Stimulated activated effector memory CD8-positive, alpha-beta T cell treated with anti-CD3 and anti-CD28 coated beads, Interleukin-12 subunit alpha, Interleukin-12 subunit beta, amount 100 ng/mL, for 72 hours (primary cell): ENCODE data around the gene SYT14.
A peak's percentile ranks its signal among the peaks of the same experiment; 100 is the strongest.
"Not testable (repeated sequence)": the region's sequence is repeated elsewhere in the genome, so short reads cannot be mapped to it uniquely, and the experiment has no call there.

ENCODE experiments used
- ATAC-seq: fragments of 150-1000 bp; cut with Tn5 transposase; 2 replicates; pipeline ENCODE4 v1.10.0; 2021
- DNase-seq, 2 donors: peaks; one replicate each; pipeline ENCODE4 v3.0.0; 2021 to 2022; ENCODE audit warnings: low spot score in 2 of 2
- H3K27ac Mint-ChIP-seq: one replicate; pipeline ENCODE4 v1.8.0; 2022; ENCODE audit warnings: mild to moderate bottlenecking, mixed read lengths
- H3K36me3 Mint-ChIP-seq: one replicate; pipeline ENCODE4 v1.8.0; 2022; ENCODE audit warnings: mild to moderate bottlenecking, mixed read lengths
- H3K4me1 Mint-ChIP-seq: one replicate; pipeline ENCODE4 v1.8.0; 2022; ENCODE audit warnings: mixed read lengths
- H3K4me3 Mint-ChIP-seq: one replicate; pipeline ENCODE4 v1.8.0; 2022; ENCODE audit warnings: mild to moderate bottlenecking, mixed read lengths
- H3K9me3 Mint-ChIP-seq: one replicate; pipeline ENCODE4 v1.8.0; 2022; ENCODE audit warnings: mixed read lengths

Gene SYT14

DNA sequence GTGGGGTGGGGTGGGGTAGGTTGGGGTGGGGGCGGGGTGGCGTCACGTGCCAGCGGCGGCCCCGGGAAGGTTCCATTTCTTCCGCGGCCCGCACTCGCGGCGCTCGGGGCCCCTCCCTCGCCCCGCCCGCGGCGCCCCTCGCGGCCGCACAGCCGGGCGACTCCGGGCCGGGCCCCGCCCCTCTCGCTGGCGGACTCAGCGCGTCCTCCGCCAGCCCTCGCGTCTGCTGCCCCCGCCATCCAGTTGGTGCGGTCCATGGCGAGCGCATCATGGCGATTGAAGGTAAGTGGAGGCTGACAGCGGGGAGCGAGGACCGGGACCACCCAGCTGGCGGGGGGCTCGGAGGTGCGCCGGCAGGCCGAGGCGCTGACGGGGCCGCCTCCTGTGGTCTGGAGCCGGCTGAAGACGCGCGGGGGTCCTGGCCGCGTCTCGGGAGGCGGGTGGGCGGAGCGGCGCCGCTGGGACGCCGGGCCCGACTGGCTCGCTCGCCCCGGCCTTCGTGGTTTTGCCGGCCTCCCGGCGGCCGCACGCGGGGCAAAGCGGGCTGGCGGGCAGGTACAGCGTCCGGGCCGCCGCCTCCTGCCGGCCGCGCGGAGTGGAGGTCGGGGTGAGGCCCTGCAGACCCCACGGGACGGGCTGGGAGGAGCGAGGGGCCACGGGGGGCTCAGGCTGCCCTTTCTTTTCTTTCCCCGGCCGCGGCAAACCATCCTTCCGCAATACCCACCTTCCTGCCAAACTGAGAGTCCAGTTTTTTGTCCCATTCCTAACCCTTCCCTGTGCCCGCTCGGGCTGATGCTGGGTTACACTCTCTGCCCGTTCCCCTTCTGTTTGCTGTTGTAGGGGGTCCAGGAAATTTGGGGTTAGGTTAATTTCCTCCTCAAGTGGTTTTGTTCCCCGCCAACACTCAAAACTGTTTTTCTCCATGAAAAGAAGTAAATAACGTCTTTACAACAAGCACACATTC is at the start of gene SYT14:
TSS of gene SYT14 (plus strand) at position 222 of the 964 bp plus-strand sequence. CDS start at position 270, 48 bp downstream.
- ATAC-seq (no peak), DNase-seq (no peak)
- H3K36me3 Mint-ChIP-seq: no peaks in the 10 kb centered on the region
- peak within 1 kb of the TSS; percentile 49 for H3K4me3 Mint-ChIP-seq
- no peak within 1 kb of the TSS for H3K27ac Mint-ChIP-seq
- no peaks in the 10 kb centered on the region for H3K9me3 Mint-ChIP-seq
- H3K4me1 Mint-ChIP-seq: peaks cover 4% of the 10 kb centered on the region

DNA sequence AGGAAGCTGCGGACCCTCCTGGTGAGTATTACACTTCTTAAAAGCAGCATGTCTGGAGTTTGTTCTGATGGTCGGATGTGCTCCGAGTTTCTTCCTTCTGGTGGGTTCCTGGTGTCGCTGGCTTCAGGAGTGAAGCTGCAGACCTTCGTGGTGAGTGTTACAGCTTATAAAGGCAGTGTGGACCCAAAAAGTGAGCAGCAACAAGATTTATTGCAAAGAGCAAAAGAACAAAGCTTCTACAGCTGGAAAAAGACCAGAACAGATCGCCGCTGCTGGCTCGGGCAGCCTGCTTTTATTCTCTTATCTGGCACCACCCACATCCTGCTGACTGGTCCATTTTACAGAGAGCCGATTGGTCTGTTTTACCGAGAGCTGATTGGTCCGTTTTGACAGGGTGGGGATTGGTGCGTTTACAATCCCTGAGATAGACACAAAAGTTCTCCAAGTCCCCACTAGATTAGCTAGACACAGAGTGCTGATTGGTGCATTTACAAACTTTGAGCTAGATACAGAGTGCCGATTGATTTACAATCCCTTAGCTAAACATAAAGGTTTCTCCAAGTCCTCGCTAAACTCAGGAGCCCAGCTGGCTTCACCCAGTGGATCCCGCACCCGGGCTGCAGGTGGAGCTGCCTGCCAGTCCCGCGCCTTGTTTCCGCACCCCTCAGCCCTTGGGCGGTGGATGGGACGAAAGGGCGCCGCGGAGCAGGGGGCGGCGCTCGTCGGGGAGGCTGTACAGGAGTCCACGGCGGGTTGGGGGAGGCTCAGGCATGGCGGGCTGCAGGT is 49.5 kb upstream of the SYT14 start:
- H3K4me3 Mint-ChIP-seq, ATAC-seq, H3K9me3 Mint-ChIP-seq, H3K36me3 Mint-ChIP-seq, H3K27ac Mint-ChIP-seq, DNase-seq: not testable (repeated sequence)
- H3K4me1 Mint-ChIP-seq: peaks cover 12% of the 10 kb centered on the region

DNA sequence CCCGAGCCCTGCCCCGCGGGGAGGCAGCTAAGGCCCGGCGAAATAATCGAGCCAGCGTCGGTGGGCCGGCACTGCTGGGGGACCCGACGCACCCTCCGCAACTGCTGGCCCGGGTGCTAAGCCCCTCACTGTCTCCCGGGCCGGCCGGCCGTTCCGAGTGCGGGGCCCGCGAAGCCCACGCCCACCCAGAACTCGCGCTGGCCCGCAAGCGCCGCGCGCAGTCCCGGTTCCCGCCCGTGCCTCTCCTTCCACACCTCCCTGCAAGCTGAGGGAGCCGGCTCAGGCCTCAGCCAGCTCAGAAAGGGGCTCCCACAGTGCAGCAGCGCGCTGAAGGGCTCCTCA is 49.0 kb upstream of the SYT14 start:
- no peak overlapping the region for H3K4me3 Mint-ChIP-seq
- ATAC-seq (no peak), DNase-seq (no peak)
- H3K27ac Mint-ChIP-seq: no peak overlapping the region
- no peaks in the 10 kb centered on the region for H3K9me3 Mint-ChIP-seq
- H3K4me1 Mint-ChIP-seq: peaks cover 10% of the 10 kb centered on the region
- no peaks in the 10 kb centered on the region for H3K36me3 Mint-ChIP-seq

- Mint-ChIP-seq H3K9me3 (no peaks in the 10 kb centered on the region), H3K36me3 (no peaks in the 10 kb centered on the region), H3K4me1 (no peaks in the 10 kb centered on the region), H3K27ac (no peak overlapping the region), H3K4me3 (no peak overlapping the region)
- DNase-seq: no peak
- no peak for ATAC-seq
Measured at GRCh38 chr1:209890641-209891330, 47.2 kb upstream of the SYT14 start.

- Mint-ChIP-seq H3K36me3 (no peaks in the 10 kb centered on the region), H3K4me1 (no peaks in the 10 kb centered on the region), H3K4me3 (no peak overlapping the region), H3K27ac (no peak overlapping the region), H3K9me3 (no peaks in the 10 kb centered on the region)
- ATAC-seq (no peak), DNase-seq (no peak)
Measured at GRCh38 chr1:209893751-209894150, 44.3 kb upstream of the SYT14 start.

DNA sequence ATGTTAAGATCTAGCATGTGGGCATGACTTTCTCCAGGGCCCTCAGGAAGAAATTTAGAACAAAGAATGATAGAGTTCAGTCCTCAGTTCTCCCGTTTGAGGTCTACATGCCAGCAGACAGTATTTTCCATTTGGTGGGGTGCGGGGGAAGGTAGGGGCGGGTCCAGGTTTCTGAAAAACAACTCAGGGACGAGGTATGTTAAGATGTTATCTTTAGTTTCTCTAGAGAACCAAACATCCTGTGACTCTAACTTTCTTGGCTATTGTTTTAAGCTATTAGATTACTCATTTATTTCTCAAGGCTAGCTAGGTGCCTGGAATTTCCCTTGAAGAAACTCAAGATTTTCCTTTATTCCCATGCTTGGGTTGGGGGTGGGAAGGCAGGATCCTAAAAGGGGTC is 42.3 kb upstream of the SYT14 start:
- DNase-seq (no peak), ATAC-seq (no peak)
- Mint-ChIP-seq H3K4me3 (no peak overlapping the region), H3K27ac (no peak overlapping the region), H3K36me3 (no peaks in the 10 kb centered on the region), H3K9me3 (no peaks in the 10 kb centered on the region), H3K4me1 (no peaks in the 10 kb centered on the region)

DNA sequence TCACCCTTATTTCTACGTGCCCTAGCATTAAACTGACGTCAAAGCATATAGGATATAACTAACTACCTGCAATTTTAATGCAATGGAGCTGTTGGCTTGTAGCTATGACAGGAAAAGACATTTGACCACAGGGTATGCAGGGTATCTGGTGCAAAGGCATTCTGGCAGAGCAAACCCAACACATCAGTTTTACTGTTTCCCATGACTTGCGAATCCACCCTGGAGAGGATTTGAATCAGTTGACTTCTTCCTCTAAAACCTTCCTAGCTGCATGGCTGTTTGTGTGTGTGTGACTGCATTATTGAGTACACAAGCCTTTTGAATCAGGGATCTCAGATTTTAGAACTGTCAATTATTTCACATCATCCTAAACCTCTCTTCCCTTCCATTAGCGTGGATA is 41.7 kb upstream of the SYT14 start:
- no peak overlapping the region for H3K4me3 Mint-ChIP-seq
- no peaks in the 10 kb centered on the region for H3K4me1 Mint-ChIP-seq
- ATAC-seq: no peak
- H3K36me3 Mint-ChIP-seq: no peaks in the 10 kb centered on the region
- H3K9me3 Mint-ChIP-seq: no peaks in the 10 kb centered on the region
- H3K27ac Mint-ChIP-seq: no peak overlapping the region
- no peak for DNase-seq

GRCh38 chr1:209898271-209898670 is 39.7 kb upstream of the SYT14 start:
- not testable (repeated sequence) for H3K9me3 Mint-ChIP-seq, H3K4me1 Mint-ChIP-seq, DNase-seq, ATAC-seq, H3K36me3 Mint-ChIP-seq, H3K4me3 Mint-ChIP-seq, H3K27ac Mint-ChIP-seq

DNA sequence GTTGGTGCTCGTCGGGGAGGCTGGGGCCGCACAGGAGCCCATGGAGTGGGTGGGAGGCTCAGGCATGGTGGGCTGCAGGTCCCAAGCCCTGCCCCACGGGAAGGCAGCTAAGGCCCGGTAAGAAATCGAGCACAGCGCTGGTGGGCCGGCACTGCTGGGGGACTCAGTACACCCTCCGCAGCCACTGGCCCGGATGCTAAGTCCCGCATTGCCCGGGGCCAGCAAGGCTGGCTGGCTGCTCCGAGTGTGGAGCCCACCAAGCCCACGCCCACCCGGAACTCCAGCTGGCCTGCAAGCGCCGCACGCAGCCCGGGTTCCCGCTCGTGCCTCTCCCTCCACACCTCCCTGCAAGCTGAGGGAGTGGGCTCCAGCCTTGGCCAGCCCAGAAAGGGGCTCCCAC is 39.2 kb upstream of the SYT14 start:
- DNase-seq, H3K27ac Mint-ChIP-seq, H3K36me3 Mint-ChIP-seq, H3K9me3 Mint-ChIP-seq, ATAC-seq, H3K4me3 Mint-ChIP-seq, H3K4me1 Mint-ChIP-seq: not testable (repeated sequence)

DNA sequence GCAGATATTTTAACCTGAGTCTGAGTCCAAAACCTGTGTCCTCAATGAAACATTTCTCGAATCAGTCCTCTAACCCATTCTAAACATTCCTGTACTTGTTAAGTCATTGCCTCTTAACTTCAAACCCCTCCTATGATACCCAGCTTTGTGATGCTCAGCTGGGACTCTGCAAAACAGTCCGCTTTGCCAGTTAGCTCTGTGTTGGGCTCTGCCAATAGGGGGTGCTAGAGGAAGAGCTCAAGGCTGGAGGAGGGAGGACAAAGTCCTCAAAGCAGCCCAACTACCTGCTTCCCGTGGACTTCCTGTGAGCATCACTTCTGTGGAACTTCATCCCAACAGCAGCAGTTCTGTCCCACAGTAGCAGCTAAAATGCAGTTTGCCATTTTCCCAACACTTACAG is 38.1 kb upstream of the SYT14 start:
- H3K4me3 Mint-ChIP-seq: no peak overlapping the region
- ATAC-seq (peak; percentile 46), DNase-seq (peak in 1 of 2 donors; percentile 58)
- no peaks in the 10 kb centered on the region for H3K4me1 Mint-ChIP-seq
- H3K9me3 Mint-ChIP-seq: no peaks in the 10 kb centered on the region
- H3K27ac Mint-ChIP-seq: no peak overlapping the region
- H3K36me3 Mint-ChIP-seq: no peaks in the 10 kb centered on the region

DNA sequence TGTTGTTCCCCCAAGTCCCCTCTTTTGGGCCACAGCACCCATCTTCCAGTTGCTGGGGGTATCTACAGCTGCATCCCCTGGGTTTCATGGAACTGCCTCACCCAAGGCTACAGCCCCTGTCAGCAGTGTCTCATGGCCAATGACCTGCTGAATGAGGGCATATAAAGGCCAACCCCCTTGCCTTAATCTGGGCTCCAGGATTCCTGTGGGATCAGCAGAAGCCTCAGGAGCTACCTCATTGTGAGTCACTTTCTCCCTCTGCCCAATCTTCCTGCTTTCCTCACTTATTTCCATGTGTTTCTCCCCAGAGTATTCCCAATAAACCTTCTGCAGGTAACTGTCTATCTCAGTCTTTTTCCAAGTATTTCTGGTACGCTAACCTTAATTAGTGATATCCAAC is 37.3 kb upstream of the SYT14 start:
- no peaks in the 10 kb centered on the region for H3K9me3 Mint-ChIP-seq
- no peak for ATAC-seq
- no peak for DNase-seq
- H3K4me3 Mint-ChIP-seq: no peak overlapping the region
- no peaks in the 10 kb centered on the region for H3K4me1 Mint-ChIP-seq
- no peak overlapping the region for H3K27ac Mint-ChIP-seq
- no peaks in the 10 kb centered on the region for H3K36me3 Mint-ChIP-seq

- Mint-ChIP-seq H3K4me1 (no peaks in the 10 kb centered on the region), H3K4me3 (no peak overlapping the region), H3K27ac (no peak overlapping the region), H3K9me3 (no peaks in the 10 kb centered on the region), H3K36me3 (no peaks in the 10 kb centered on the region)
- no peak for DNase-seq
- ATAC-seq: no peak
Measured at GRCh38 chr1:209901211-209901610, 36.8 kb upstream of the SYT14 start.

GRCh38 chr1:209904774-209905173 is 33.2 kb upstream of the SYT14 start:
- H3K9me3 Mint-ChIP-seq, DNase-seq, H3K4me1 Mint-ChIP-seq, H3K27ac Mint-ChIP-seq, H3K4me3 Mint-ChIP-seq, H3K36me3 Mint-ChIP-seq, ATAC-seq: not testable (repeated sequence)

DNA sequence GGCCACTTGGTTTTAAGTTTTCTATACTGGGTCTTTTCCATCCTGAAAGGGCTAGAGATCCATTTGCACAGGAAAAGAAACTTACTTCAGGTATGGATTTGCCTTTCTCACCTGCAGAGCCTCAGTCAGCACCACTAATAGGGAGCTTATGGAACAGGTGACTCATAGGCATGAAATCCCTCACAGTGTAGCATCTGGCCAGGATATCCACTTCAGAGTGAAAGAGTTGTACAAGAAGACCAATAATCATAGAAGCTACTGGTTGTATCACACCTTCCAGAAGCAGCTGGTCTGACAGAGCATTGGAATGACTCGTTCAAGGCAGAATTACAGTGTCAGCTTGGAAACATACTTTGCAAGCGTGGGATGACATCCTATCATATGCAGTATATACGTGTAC is 26.3 kb upstream of the SYT14 start:
- Mint-ChIP-seq H3K27ac (no peak overlapping the region), H3K9me3 (no peaks in the 10 kb centered on the region), H3K4me1 (no peaks in the 10 kb centered on the region), H3K4me3 (no peak overlapping the region), H3K36me3 (no peaks in the 10 kb centered on the region)
- no peak for ATAC-seq
- no peak for DNase-seq

GRCh38 chr1:209912306-209912705 is 25.7 kb upstream of the SYT14 start:
- no peaks in the 10 kb centered on the region for H3K9me3 Mint-ChIP-seq
- H3K4me3 Mint-ChIP-seq: no peak overlapping the region
- no peak for DNase-seq
- no peak for ATAC-seq
- H3K4me1 Mint-ChIP-seq: no peaks in the 10 kb centered on the region
- no peaks in the 10 kb centered on the region for H3K36me3 Mint-ChIP-seq
- H3K27ac Mint-ChIP-seq: no peak overlapping the region
